K562 (cell line): ENCODE data around the gene UMAD1. TPM values are rescaled to one million over a fixed set of nuclear protein-coding genes. Genes with fewer than 3 reads are reported as not detected.

ENCODE experiments used
- ATAC-seq: fragments of 200-7000 bp; cut with Tn5 transposase; 3 replicates; pipeline ENCODE4 v1.9.1; 2020; ENCODE audit warnings: moderate library complexity
- BruUV-seq: library from RNA; stranded (reverse); fragments of 400-500 nt; replicated peaks from 2 replicates; lab custom pipeline; 2021; lab: Mats Ljungman, UMichigan
- CTCF ChIA-PET: fragments of 300-600 bp; formaldehyde crosslinking; extraction: SDS; loops from one replicate; lab custom pipeline; 2021; ENCODE audit warnings: low intra/inter-chr PET ratio; lab: Yijun Ruan, JAX
- POLR2A ChIA-PET: fragments of 300-600, 350-650 bp; sonication (Branson Sonifier 250); formaldehyde crosslinking; extraction: SDS; loops from one replicate; lab custom pipeline; 2021; ENCODE audit warnings: antibody characterized with exemption, inconsistent platforms; lab: Yijun Ruan, JAX
- DNase-seq, 4 experiments: peaks; one replicate each; pipeline versions ENCODE4 v3.0.0 to v3.0.0-alpha.2; 2011 to 2018; ENCODE audit warnings: low spot score in 3 of 4, mixed read lengths in 3 of 4; ENCODE audit errors: extremely low read depth in 1 of 4
- FAIRE-seq: peaks from 2 replicates; lab custom pipeline; 2011; peaks lifted over from hg19 to GRCh38; lab: Jason Lieb, UNC
- H2AFZ ChIP-seq: 2 replicates; pipeline ENCODE4 v1.6.0; 2011; ENCODE audit warnings: low read depth, low read length, control low read depth, inconsistent platforms
- H3K27ac ChIP-seq: fragments of 200-600 bp; 3 replicates; pipeline ENCODE4 v1.8.0; 2011; ENCODE audit warnings: low read depth, mild to moderate bottlenecking, control low read depth, inconsistent platforms, low read length, moderate library complexity, mixed read lengths; ENCODE audit errors: extremely low read depth
- H3K27me3 ChIP-seq, 2 experiments: fragments of 300-600 bp in 1 of 2; 2 replicates in 1 of 2; 3 replicates in 1 of 2; pipeline versions ENCODE4 v1.6.0 to v1.8.0; 2011; ENCODE audit warnings: inconsistent platforms in 2 of 2, low read length in 2 of 2, mild to moderate bottlenecking in 1 of 2, mixed read lengths in 1 of 2, moderate library complexity in 1 of 2; ENCODE audit not compliant: control insufficient read depth in 2 of 2, insufficient read depth in 2 of 2
- H3K36me3 ChIP-seq: fragments of 300-600 bp; 3 replicates; pipeline ENCODE4 v1.8.0; 2011; ENCODE audit warnings: mild to moderate bottlenecking, low read length, inconsistent platforms; ENCODE audit not compliant: control insufficient read depth, insufficient read depth
- H3K4me1 ChIP-seq, 2 experiments: fragments of 200-600 bp in 1 of 2; replicated peaks in 1 of 2; 2 replicates in 1 of 2; 3 replicates in 1 of 2; pipeline versions ENCODE4 v1.5.1 to v1.8.0; 2011; ENCODE audit warnings: inconsistent platforms in 2 of 2, low read length in 2 of 2, mild to moderate bottlenecking in 1 of 2, mixed read lengths in 1 of 2, moderate library complexity in 1 of 2; ENCODE audit not compliant: control insufficient read depth in 2 of 2, insufficient read depth in 2 of 2
- H3K4me2 ChIP-seq: 2 replicates; pipeline ENCODE4 v1.6.1; 2011; ENCODE audit warnings: low read length, control low read depth, inconsistent platforms, mixed read lengths; ENCODE audit not compliant: insufficient read depth
- H3K4me3 ChIP-seq: fragments of 200-600 bp; sonication (generic), shearing (Covaris generic); 2 replicates; pipeline ENCODE4 v1.5.1; 2016; ENCODE audit warnings: control low read depth, inconsistent platforms
- H3K79me2 ChIP-seq: fragments of 200-600 bp; 3 replicates; pipeline ENCODE4 v1.8.0; 2011; ENCODE audit warnings: low read length, inconsistent platforms; ENCODE audit not compliant: control insufficient read depth, insufficient read depth
- H3K9ac ChIP-seq, 2 experiments: 2 replicates each; pipeline versions ENCODE4 v1.6.0 to v1.6.1; 2011; ENCODE audit warnings: low read depth in 2 of 2, low read length in 2 of 2, control low read depth in 1 of 2, inconsistent platforms in 1 of 2, mild to moderate bottlenecking in 1 of 2, mixed read lengths in 1 of 2; ENCODE audit not compliant: insufficient read depth in 1 of 2
- H3K9me1 ChIP-seq: one replicate; pipeline ENCODE4 v1.6.0; 2011; ENCODE audit warnings: inconsistent platforms, mild to moderate bottlenecking, low read length, moderate library complexity; ENCODE audit not compliant: control insufficient read depth, insufficient read depth
- H3K9me3 ChIP-seq: replicated peaks from 2 replicates; pipeline ENCODE4 v1.5.1; 2011; ENCODE audit warnings: low read depth, low read length, inconsistent platforms; ENCODE audit not compliant: control insufficient read depth, insufficient read depth
- H4K20me1 ChIP-seq: replicated peaks from 2 replicates; pipeline ENCODE4 v1.6.1; 2011; ENCODE audit warnings: low read length, inconsistent platforms, mixed read lengths; ENCODE audit not compliant: control insufficient read depth, insufficient read depth
- ARHGAP35 ChIP-seq: fragments of 450-650 bp; IDR thresholded peaks from 2 replicates; pipeline ENCODE4 v1.6.1; 2018; ENCODE audit not compliant: partially characterized antibody
- ARID4B ChIP-seq: sonication (generic); formaldehyde crosslinking; IDR thresholded peaks from 2 replicates; pipeline ENCODE4 v1.8.0; 2022; ENCODE audit warnings: mild to moderate bottlenecking, missing genetic modification reagents
- BMI1 ChIP-seq: fragments of 150-350 bp; IDR thresholded peaks from 2 replicates; pipeline ENCODE4 v1.6.1; 2014; ENCODE audit warnings: low read length
- E2F1 ChIP-seq: sonication (generic); formaldehyde crosslinking; IDR thresholded peaks from 2 replicates; pipeline ENCODE4 v1.8.1; 2023; ENCODE audit warnings: mild to moderate bottlenecking, missing genetic modification reagents, moderate library complexity
- NBN ChIP-seq: fragments of 450-650 bp; IDR thresholded peaks from 2 replicates; pipeline ENCODE4 v1.6.1; 2016; ENCODE audit warnings: low read depth, mild to moderate bottlenecking
- ZNF197 ChIP-seq: fragments of 200-800 bp; sonication (Bioruptor generic); IDR thresholded peaks from 2 replicates; pipeline ENCODE4 v1.6.1; 2016; ENCODE audit warnings: low read depth, missing genetic modification characterization, missing compliant biosample characterization
- ZNF384 ChIP-seq: IDR thresholded peaks from 2 replicates; pipeline ENCODE4 v1.6.1; 2012; ENCODE audit warnings: low read depth, low read length, improper control_type of control experiment
- ZNF561 ChIP-seq: fragments of 450-650 bp; formaldehyde crosslinking; conservative IDR thresholded peaks from 2 replicates; pipeline ENCODE4 v1.4.0; 2020; ENCODE audit warnings: mild to moderate bottlenecking, moderate library complexity
- WGBS: fragments of 100-300 bp; shearing (Covaris generic); methylation state at CpG from one replicate; pipeline ENCODE4 v1.1.6; 2016; ENCODE audit warnings: low coverage, mixed read lengths; ENCODE audit not compliant: insufficient coverage; ENCODE audit errors: missing lambda C conversion rate; 5-methylcytosine and 5-hydroxymethylcytosine counted together
- in situ Hi-C: fragments of 300-500 bp; cut with MboI; formaldehyde crosslinking; loops from 4 replicates; pipeline ENCODE4 v1.15.0; 2018; ENCODE audit warnings: inconsistent platforms, mixed read lengths
- intact Hi-C: fragments of 100-400 bp; cut with micrococcal nuclease; formaldehyde crosslinking; loops from 2 replicates; pipeline ENCODE4 v1.14.2; 2022
- polyA plus RNA-seq, 8 experiments: library from polyadenylated mRNA; depleted of rRNA in 4 of 8; stranded (reverse) in 5 of 8; unstranded in 3 of 8; fragments of >200 nt; fragmentation: Nextera tagmentation in 2 of 8; fragmentation: Illumina TruSeq in 1 of 8; extraction: Ambion mirVana in 2 of 8; extraction: Trizol in 1 of 8; gene quantifications; 2 replicates each; pipeline versions ENCODE4 v1.2.1 to v1.2.3, GENCODE V29; 2011 to 2014; ENCODE audit warnings: inconsistent platforms in 1 of 8, missing spikeins in 1 of 8
- total RNA-seq, 7 experiments: library from RNA; depleted of rRNA in 6 of 7; stranded (reverse); fragments of >200 nt in 6 of 7; fragmentation: Illumina TruSeq in 2 of 7; extraction: Trizol in 2 of 7; gene quantifications; 2 replicates each; pipeline versions ENCODE4 v1.2.1 to v1.2.3, GENCODE V29; 2011 to 2021; ENCODE audit warnings: low replicate concordance in 1 of 7

The UMAD1 gene
- total and polyA plus RNA-seq, 9 of the 15 experiments (the other 6 are each of a cell fraction or from before 2014, with no cell fraction given): 9.0 to 26.7 (median 13.3) TPM

- TF ChIP-seq ARID4B (CRISPR knock-in tag): no peak
- TF ChIP-seq BMI1: no peak
- TF ChIP-seq E2F1 (CRISPR knock-in tag): no peak
- TF ChIP-seq ZNF384: no peak
These were observed 171.6 kb downstream of the UMAD1 start (continued) for GRCh38 chr7:7812112-7812511.

GRCh38 chr7:7815395-7815794 is 174.8 kb downstream of the UMAD1 start:
- H3K9me3 ChIP-seq: no peaks in the 10 kb centered on the region
- in situ Hi-C loops: no loop called here
- FAIRE-seq (no peak), ATAC-seq (no peak)
- POLR2A ChIA-PET: no interaction called here
- 9% methylated on average over 1 of the region's 1 CpG for WGBS
- H3K9ac ChIP-seq: no peak overlapping the region
- no peaks in the 10 kb centered on the region for H3K4me1 ChIP-seq
- no TSS peak for BruUV-seq
- H4K20me1 ChIP-seq: no peaks in the 10 kb centered on the region
- H3K27me3 ChIP-seq: no peaks in the 10 kb centered on the region
- H2AFZ ChIP-seq: no peak overlapping the region
- CTCF ChIA-PET: no interaction called here
- TF ChIP-seq NBN (no peak), ZNF197 (CRISPR knock-in tag) (no peak), ZNF561 (CRISPR knock-in tag) (no peak), ARHGAP35 (no peak)
- TF ChIP-seq, all 486 proteins: peak for 0
- no peaks in the 10 kb centered on the region for H3K36me3 ChIP-seq
- H3K4me2 ChIP-seq: no peak overlapping the region
- DNase-seq: no peak
- H3K4me3 ChIP-seq: no peak overlapping the region
- no peak overlapping the region for H3K27ac ChIP-seq
- H3K9me1 ChIP-seq: no peaks in the 10 kb centered on the region
- H3K79me2 ChIP-seq: no peaks in the 10 kb centered on the region
- intact Hi-C loops: no loop called here
